CD14-positive monocyte (primary cell): ENCODE results near the gene SLC37A3. TPM values are rescaled to one million over a fixed set of nuclear protein-coding genes. Genes with fewer than 3 reads are reported as not detected.
A peak's percentile ranks its signal among the peaks of the same experiment; 100 is the strongest.

Source experiments
- DNase-seq, 3 donors: peaks; one replicate each; pipeline ENCODE4 v3.0.0-alpha.2; 2011 to 2022
- H2AFZ ChIP-seq: 2 replicates; pipeline ENCODE4 v1.6.0; 2012; ENCODE audit warnings: mild to moderate bottlenecking, low read depth, low read length, inconsistent platforms; ENCODE audit not compliant: insufficient read depth, poor library complexity, severe bottlenecking
- H3K27ac ChIP-seq, 2 donors: 1 replicate in 1 of 2; 2 replicates in 1 of 2; pipeline ENCODE4 v1.5.1; 2012 to 2013; ENCODE audit warnings: low read length in 2 of 2, control low read depth in 1 of 2, inconsistent platforms in 1 of 2, low read depth in 1 of 2, mild to moderate bottlenecking in 1 of 2
- H3K27me3 ChIP-seq, 2 donors: one replicate each; pipeline versions ENCODE4 v1.6.0 to v1.6.1; 2011 to 2013; ENCODE audit warnings: low read length in 2 of 2; ENCODE audit not compliant: control insufficient read depth in 2 of 2, insufficient read depth in 2 of 2
- H3K36me3 ChIP-seq, 2 donors: replicated peaks in 1 of 2; 1 replicate in 1 of 2; 2 replicates in 1 of 2; pipeline versions ENCODE4 v1.5.1 to v1.6.1; 2012 to 2013; ENCODE audit warnings: low read length in 2 of 2, control low read depth in 1 of 2, inconsistent platforms in 1 of 2, mild to moderate bottlenecking in 1 of 2; ENCODE audit not compliant: insufficient read depth in 2 of 2, control insufficient read depth in 1 of 2
- H3K4me1 ChIP-seq, 2 donors: 1 replicate in 1 of 2; 2 replicates in 1 of 2; pipeline versions ENCODE4 v1.5.1 to v1.6.1; 2012 to 2013; ENCODE audit warnings: low read length in 2 of 2, control low read depth in 1 of 2, inconsistent platforms in 1 of 2, mild to moderate bottlenecking in 1 of 2, moderate library complexity in 1 of 2; ENCODE audit not compliant: insufficient read depth in 2 of 2, control insufficient read depth in 1 of 2
- H3K4me2 ChIP-seq: replicated peaks from 2 replicates; pipeline ENCODE3; 2012; ENCODE audit warnings: low read length, moderate library complexity, mild to moderate bottlenecking; ENCODE audit not compliant: poor library complexity, severe bottlenecking; ENCODE audit errors: extremely low read depth
- H3K4me3 ChIP-seq, 3 experiments: fragments of 200-600 bp in 1 of 3; sonication (generic) in 1 of 3; replicated peaks in 1 of 3; 1 replicate in 2 of 3; 2 replicates in 1 of 3; pipeline ENCODE4 v1.5.1; 2011 to 2013; ENCODE audit warnings: low read length in 3 of 3, mild to moderate bottlenecking in 3 of 3, control low read depth in 2 of 3, low read depth in 2 of 3, inconsistent platforms in 1 of 3, moderate library complexity in 1 of 3
- H3K79me2 ChIP-seq: 2 replicates; pipeline ENCODE4 v1.6.0; 2012; ENCODE audit warnings: mild to moderate bottlenecking, control low read depth, inconsistent platforms, low read length, moderate library complexity; ENCODE audit not compliant: insufficient read depth
- H3K9ac ChIP-seq: 2 replicates; pipeline ENCODE4 v1.6.0; 2017; ENCODE audit warnings: low read length, mild to moderate bottlenecking; ENCODE audit not compliant: insufficient read depth, poor library complexity, severe bottlenecking
- H3K9me3 ChIP-seq, 2 donors: replicated peaks in 1 of 2; 1 replicate in 1 of 2; 2 replicates in 1 of 2; pipeline versions ENCODE4 v1.5.1 to v1.6.1; 2012 to 2013; ENCODE audit warnings: low read length in 2 of 2, control low read depth in 1 of 2; ENCODE audit not compliant: control insufficient read depth in 1 of 2, insufficient read depth in 1 of 2
- H4K20me1 ChIP-seq: 2 replicates; pipeline ENCODE4 v1.6.0; 2012; ENCODE audit warnings: mild to moderate bottlenecking, low read length, control low read depth, moderate library complexity; ENCODE audit not compliant: insufficient read depth
- H3K27ac Mint-ChIP-seq, 7 donors: one replicate each; pipeline ENCODE4 v1.8.0; 2020; ENCODE audit warnings: mild to moderate bottlenecking in 7 of 7, mixed read lengths in 7 of 7, moderate library complexity in 6 of 7, inconsistent platforms in 2 of 7
- H3K27me3 Mint-ChIP-seq, 3 donors: one replicate each; pipeline ENCODE4 v1.8.0; 2021 to 2022; ENCODE audit warnings: low read depth in 3 of 3, mild to moderate bottlenecking in 3 of 3, mixed read lengths in 3 of 3, moderate library complexity in 3 of 3, inconsistent platforms in 1 of 3
- H3K36me3 Mint-ChIP-seq, 2 donors: one replicate each; pipeline ENCODE4 v1.8.0; 2020; ENCODE audit warnings: mixed read lengths in 2 of 2, inconsistent platforms in 1 of 2, mild to moderate bottlenecking in 1 of 2
- H3K4me1 Mint-ChIP-seq: one replicate; pipeline ENCODE4 v1.8.0; 2020; ENCODE audit warnings: mild to moderate bottlenecking, mixed read lengths
- H3K4me3 Mint-ChIP-seq, 2 donors: one replicate each; pipeline ENCODE4 v1.8.0; 2020; ENCODE audit warnings: mild to moderate bottlenecking in 2 of 2, mixed read lengths in 2 of 2, moderate library complexity in 1 of 2
- H3K9me3 Mint-ChIP-seq, 7 donors: one replicate each; pipeline ENCODE4 v1.8.0; 2020 to 2022; ENCODE audit warnings: mixed read lengths in 7 of 7, mild to moderate bottlenecking in 6 of 7, moderate library complexity in 6 of 7, inconsistent platforms in 2 of 7
- CTCF ChIP-seq: fragments of 200-600 bp; IDR thresholded peaks from one replicate; pipeline ENCODE4 v1.8.0; 2022; ENCODE audit warnings: antibody characterized with exemption, mild to moderate bottlenecking
- WGBS: methylation state at CpG from one replicate; pipeline ENCODE4 v1.1.5; 2013; ENCODE audit warnings: missing lambda C conversion rate; ENCODE audit not compliant: insufficient coverage; 5-methylcytosine and 5-hydroxymethylcytosine counted together
- intact Hi-C, 2 donors: fragments of 100-400 bp; cut with micrococcal nuclease; formaldehyde crosslinking; loops; one replicate each; pipeline versions ENCODE4 v1.15.0 to v1.15.1; 2023
- polyA plus RNA-seq, 3 donors: library from polyadenylated mRNA; depleted of rRNA in 1 of 3; unstranded in 2 of 3; stranded (reverse) in 1 of 3; fragments of 300-500 nt in 2 of 3; fragments of >200 nt in 1 of 3; fragmentation: Illumina TruSeq in 2 of 3; gene quantifications; 1 replicate in 2 of 3; 2 replicates in 1 of 3; pipeline ENCODE4 v1.2.3, GENCODE V29; 2012 to 2021

The SLC37A3 gene
- polyA plus RNA-seq, 3 donors, result 3.1 to 26.1 (median 5.2) TPM

- H3K4me1 ChIP-seq, result peaks cover 68 to 77% of the 10 kb centered on the region in 2 donors
- Mint-ChIP-seq H3K27me3 (peaks cover 0 to 4% (median 0%) of the 10 kb centered on the region in 3 donors), H3K9me3 (peaks cover 0 to 3% (median 0%) of the 10 kb centered on the region in 7 donors), H3K36me3 (peaks cover 5% of the 10 kb centered on the region in 2 donors), H3K4me1 (peaks cover 70% of the 10 kb centered on the region), H3K27ac (peak overlapping the region; percentile 87 to 97 (median 96)), H3K4me3 (peak overlapping the region in 1 of 2 donors; percentile 58)
- H2AFZ ChIP-seq, result no peak overlapping the region
- DNase-seq, result no peak
- 100% methylated on average over 1 of the region's 7 CpGs for WGBS
- H3K4me2 ChIP-seq, result peak overlapping the region; percentile 52
- H3K4me3 ChIP-seq, result peak overlapping the region in 1 of 3 experiments; percentile 65
- TF ChIP-seq CTCF, result no peak
- no peaks in the 10 kb centered on the region for H3K27me3 ChIP-seq
- H4K20me1 ChIP-seq, result no peaks in the 10 kb centered on the region
- intact Hi-C loops, result loop anchor here (5.0 kb wide), 3 partner anchors 66 to 141 kb away; partner anchors contain the start of gene KDM7A (in 1 of the 2)
- H3K9ac ChIP-seq, result no peak overlapping the region
- H3K27ac ChIP-seq, result peak overlapping the region; percentile 25 to 95
- no peaks in the 10 kb centered on the region for H3K9me3 ChIP-seq
- H3K36me3 ChIP-seq, result no peaks in the 10 kb centered on the region
- peaks cover 17% of the 10 kb centered on the region for H3K79me2 ChIP-seq
These were observed 80.3 kb downstream of the SLC37A3 start for GRCh38 chr7:140317999-140318398.

- Mint-ChIP-seq H3K36me3 (peaks cover 5% of the 10 kb centered on the region in 2 donors), H3K4me1 (peaks cover 74% of the 10 kb centered on the region), H3K4me3 (peak overlapping the region; percentile 11 to 58), H3K27me3 (peaks cover 0 to 4% (median 0%) of the 10 kb centered on the region in 3 donors), H3K9me3 (peaks cover 0 to 3% (median 0%) of the 10 kb centered on the region in 7 donors), H3K27ac (peak overlapping the region; percentile 87 to 97 (median 96))
- TF ChIP-seq CTCF, result no peak
- 0% methylated on average over 3 of the region's 4 CpGs for WGBS
- H3K9me3 ChIP-seq, result no peaks in the 10 kb centered on the region
- peak overlapping the region in 1 of 3 experiments; percentile 65 for H3K4me3 ChIP-seq
- H2AFZ ChIP-seq, result no peak overlapping the region
- peaks cover 17% of the 10 kb centered on the region for H3K79me2 ChIP-seq
- H3K27ac ChIP-seq, result peak overlapping the region; percentile 92 to 95
- intact Hi-C loops, result loop anchor here (5.0 kb wide), 3 partner anchors 65 to 140 kb away; partner anchors contain the start of gene KDM7A (in 1 of the 2)
- H3K27me3 ChIP-seq, result no peaks in the 10 kb centered on the region
- H3K4me1 ChIP-seq, result peaks cover 72 to 81% of the 10 kb centered on the region in 2 donors
- no peaks in the 10 kb centered on the region for H4K20me1 ChIP-seq
- peak overlapping the region; percentile 52 for H3K4me2 ChIP-seq
- peak; percentile 81 to 91 (median 88) for DNase-seq
- peak overlapping the region; percentile 22 for H3K9ac ChIP-seq
- no peaks in the 10 kb centered on the region for H3K36me3 ChIP-seq
These were observed 80.7 kb downstream of the SLC37A3 start for GRCh38 chr7:140317597-140317996.
